Fibroblast of the conjunctiva (primary cell): ENCODE data around the gene CDC42BPA.
"Not testable (repeated sequence)": the region's sequence is repeated elsewhere in the genome, so short reads cannot be mapped to it uniquely, and the experiment has no call there.

Experiments
- DNase-seq: peaks from one replicate; pipeline ENCODE4 v3.0.0-alpha.2; 2010; ENCODE audit warnings: low read depth

CDC42BPA gene

DNA sequence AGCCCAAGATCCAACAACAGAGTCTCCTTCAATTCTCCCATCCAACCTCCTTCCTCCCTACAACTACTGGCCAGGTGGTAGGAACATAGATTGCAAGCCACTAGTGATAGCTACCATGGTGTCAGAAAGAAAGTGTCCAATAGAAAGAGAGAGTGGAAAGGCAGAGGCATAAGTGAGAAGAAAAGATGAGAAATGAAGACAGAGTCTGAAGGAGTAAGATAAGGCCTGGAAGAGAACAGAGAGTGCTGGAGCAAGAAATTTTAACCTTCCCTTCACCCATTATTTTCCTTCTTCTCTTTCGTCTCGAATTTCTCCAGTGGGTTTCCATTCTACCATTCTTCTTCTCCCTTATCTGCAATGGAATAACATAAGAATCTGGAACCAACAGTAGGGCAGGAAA, 57.9 kb downstream of the CDC42BPA start:
- no peak for DNase-seq

DNA sequence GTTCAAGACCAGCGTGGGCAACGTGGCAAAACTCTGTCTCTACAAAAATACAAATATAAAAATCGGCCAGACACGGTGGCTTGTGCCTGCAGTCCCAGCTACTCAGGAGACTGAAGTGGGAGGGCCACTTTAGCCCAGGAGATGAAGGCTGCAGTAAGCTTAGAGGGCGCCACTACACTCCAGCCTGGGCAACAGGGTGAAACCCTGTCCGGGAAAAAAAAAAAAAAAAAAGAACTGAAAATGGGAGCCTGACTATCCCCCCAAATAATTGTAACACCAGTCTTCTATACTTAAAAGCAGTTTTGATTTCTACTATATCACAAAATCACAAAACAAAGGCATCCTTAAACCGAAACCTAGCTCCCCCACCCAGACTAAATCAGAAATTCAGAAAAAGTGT, 60.3 kb downstream of the CDC42BPA start:
- no peak for DNase-seq

DNA sequence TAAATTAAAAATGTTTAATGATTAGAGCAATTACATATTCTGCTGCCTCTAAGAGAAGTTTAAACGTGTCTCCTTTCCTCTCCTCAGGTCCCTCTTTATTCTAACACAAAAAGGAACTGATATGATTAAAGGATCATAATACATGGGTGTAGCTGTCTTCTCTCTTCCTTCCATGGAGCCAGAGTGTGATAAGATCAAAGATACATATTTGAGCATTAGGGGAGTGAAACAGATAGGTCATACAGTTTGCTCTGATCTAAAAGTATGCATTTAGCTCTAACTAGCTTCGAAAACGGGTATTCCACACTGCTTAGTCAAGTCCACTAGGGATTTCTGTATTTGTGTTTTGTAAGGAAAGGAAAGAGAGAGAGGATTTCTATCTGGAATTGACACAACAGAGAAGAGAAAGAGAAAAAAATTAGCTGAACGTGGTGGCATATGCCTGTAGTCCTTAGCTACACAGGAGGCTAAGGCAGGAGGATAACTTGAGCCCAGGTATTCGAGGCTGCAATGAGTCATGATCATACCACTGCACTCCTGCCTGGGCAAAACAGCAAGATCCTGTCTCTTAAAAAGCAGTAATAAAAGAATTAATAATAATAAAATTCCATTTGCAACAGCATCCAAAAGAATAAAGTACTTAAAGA, 63.1 kb downstream of the CDC42BPA start:
- DNase-seq: no peak

DNA sequence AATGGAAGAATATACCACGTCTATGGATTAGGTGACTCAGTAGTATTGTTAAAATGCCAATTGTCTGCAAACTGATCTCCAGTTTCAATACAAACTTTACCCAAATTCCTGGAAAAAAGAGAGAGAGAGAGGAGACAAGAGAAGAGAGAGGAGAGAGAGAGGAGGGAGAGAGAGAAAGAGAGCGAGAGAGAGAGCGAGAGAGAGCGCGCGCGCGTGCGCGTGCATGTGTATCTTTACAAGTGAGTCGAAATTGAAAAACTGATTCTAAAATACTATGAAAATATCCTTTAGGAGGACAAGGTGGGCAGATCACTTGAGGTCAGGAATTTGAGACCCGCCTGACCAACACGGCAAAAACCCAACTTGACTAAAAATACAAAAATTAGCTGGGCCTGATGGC, 65.2 kb downstream of the CDC42BPA start:
- DNase-seq: no peak

DNA sequence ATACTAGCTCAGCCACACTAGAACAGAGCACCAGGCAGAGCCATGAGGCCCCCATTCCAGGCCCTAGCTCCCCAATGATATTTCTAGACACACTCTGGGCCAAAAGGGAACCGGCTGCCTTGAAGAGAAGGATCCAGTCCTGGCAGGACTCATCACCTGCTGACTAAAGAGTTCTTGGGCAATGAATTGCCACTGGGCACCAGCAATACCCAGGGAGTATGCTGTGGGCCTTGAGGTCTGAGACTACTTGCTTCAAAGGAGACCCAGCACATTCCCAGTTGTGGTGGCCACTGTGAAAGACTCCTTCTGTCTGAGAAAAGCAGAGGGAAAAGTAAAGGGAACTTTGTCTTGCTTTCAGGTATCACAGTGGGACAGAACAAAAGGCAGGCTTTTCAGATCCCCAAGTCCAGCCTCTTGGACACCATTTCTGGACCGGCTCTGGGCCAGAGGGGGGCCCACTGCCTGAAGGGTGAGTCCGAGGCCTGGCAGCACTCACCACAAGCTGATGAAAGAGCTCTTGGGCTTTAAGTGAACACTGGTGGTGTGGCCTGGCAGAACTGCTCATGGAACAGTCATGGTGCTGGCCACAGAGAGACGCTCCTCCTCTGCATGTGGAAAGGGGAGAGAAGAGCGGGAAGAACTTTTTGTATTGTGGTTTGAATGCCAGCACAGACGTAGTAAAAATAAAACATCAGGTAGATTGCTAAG, 72.5 kb downstream of the CDC42BPA start:
- DNase-seq: no peak

DNA sequence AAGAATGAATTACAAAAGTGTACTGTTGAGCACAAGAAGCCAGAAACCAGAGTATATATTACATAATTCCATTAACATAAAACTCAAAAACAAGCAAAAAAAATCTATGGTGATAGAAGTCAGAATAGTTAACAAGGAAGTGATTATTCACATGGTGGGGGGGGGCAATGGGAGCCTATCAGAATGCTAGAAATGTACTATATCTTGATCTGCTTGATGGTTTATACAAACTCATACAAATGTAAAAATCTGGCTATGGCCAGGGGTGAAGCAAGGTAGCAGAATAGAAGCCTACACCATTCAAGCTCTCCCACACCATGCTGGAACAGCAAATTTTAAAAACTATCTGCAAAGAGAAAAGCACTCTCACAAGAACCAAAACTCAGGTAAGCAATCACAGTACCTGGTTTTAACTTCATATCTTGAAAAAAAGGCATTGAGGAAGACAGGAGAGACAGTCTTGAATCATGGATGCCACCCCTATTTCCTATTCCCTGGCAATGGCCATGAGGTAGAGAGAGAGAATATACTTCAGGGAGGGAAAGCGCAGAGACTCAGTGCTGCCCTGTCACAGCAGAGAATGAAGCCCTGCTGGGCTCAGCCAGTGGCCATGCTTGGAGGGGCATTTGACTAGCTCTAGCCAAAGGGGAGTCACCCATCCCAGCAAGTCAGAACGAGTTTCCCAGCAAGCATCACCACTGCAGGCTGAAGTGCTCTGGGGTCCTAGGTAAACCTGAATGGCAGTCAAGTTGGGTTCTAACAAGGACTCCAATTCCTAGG, 73.8 kb downstream of the CDC42BPA start:
- DNase-seq: no peak

DNA sequence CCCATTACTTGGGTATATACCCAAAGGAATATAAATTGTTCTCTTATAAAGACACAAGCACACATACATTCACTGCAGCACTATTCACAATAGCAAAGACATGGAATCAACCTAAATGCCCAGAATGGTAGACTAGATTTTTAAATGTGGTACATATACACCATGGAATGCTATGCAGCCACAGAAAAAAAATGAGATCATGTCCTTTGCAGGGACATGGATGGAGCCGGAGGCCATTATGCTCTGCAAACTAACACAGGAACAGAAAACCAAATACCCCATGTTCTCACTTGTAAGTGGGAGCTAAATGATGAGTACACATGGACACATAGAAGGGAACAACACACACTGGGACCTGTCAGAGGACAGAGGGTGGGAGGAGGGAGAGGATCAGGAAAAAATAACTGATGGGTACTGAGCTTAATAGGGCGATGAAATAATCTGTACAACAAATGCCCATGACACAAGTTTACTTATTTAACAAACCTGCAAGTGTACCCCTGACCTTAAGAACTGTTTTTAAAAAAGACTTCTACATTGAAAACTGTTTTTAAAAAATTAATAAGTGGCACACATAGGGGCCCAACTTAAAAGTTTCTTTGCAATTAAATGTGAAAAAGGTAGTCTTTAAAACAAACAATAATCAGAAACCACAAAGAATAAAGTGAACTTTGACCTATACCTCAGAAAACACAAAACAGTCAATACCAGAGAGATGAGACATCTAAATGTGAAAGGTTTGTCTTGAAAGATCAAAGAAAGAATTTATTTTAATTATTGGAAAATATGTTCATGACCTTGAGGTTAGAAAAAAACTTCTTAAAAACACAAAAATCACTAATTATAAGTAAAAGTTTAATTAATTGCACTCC, 75.2 kb downstream of the CDC42BPA start:
- no peak for DNase-seq

DNA sequence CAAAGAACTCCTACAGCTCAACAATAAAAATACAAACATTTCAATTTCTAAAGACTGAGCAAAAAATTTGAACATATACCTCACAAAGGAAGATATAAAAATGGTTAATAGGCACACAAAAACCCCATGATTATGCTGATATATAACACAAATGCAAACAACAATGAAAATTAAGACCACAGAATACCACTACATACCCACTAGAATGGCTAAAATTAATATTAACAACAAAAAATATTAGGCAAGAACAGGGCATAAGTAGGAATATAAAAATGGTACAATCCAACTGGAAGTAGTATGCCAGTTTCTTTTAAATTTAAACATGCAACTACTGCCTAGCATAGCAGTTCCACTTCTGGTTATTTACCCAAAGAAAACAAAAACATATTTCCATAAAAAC, 77.3 kb downstream of the CDC42BPA start:
- DNase-seq: no peak

DNA sequence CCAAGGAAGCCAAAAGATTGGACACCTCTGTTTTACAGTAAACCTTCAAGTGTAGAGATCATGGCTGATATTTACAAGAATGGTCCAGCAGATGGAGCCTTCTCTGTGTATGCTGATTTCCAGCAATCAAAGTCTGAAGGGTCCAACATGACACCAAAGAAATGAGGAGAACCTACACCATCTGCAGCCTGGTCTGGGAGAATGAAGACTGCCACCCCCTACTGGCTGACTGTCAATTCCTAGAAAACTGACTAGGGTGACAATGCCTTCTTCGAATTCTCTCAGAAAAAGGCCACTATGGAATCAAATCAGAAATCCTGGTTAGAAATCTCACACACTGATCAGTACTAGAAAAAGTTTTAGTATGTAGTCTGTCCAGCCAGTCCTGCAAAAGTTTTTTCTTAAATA, 83.3 kb downstream of the CDC42BPA start:
- DNase-seq: peak; percentile 66

DNA sequence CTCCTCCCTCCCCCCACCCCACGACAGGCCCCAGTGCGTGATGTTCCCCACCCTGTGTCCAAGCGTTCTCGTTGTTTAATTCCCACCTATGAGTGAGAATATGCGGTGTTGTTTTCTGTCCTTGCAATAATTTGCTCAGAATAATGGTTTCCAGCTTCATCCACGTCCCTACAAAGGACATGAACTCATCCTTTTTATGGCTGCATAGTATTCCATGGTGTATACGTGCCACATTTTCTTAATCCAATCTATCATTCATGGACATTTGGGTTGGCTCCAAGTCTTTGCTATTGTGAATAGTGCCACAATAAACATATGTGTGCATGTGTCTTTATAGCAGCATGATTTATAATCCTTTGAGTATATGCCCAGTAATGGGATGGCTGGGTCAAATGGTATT, 87.2 kb downstream of the CDC42BPA start:
- not testable (repeated sequence) for DNase-seq

DNA sequence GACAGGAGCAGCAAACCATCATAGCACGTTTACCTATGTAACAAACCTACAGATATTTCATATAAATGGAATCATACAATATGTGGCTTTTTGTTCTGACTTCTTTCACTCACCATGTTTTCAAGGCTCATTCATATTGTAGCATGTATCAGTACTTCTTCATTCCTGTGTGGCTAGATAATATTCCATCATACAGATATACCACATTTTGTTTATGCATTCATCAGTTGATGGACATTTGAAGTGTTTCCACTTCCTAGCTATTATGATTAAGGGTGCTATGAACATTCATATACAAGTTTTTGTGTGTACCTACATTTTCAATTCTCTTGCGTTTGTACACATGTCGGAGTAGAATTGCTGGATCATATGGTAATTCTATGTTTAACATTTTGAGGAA, 90.1 kb downstream of the CDC42BPA start:
- no peak for DNase-seq

DNA sequence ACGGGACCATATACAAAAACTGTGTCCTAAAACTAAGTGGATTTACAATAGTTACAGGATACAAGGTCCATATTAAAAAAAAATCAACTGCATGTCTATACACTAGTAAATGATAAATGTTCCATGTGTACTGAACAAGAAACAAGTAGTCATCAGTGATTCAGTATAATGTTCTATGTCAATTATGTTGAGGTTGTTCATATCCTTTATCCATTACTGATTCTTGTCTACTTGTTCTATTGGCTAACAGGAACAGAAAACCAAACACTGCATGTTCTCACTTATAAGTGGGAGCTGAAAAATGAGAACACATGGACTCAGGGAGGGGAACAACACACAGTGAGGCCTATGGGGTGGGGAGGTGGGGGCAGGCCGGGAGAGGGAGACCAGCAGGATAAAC, 90.5 kb downstream of the CDC42BPA start:
- DNase-seq: no peak

DNA sequence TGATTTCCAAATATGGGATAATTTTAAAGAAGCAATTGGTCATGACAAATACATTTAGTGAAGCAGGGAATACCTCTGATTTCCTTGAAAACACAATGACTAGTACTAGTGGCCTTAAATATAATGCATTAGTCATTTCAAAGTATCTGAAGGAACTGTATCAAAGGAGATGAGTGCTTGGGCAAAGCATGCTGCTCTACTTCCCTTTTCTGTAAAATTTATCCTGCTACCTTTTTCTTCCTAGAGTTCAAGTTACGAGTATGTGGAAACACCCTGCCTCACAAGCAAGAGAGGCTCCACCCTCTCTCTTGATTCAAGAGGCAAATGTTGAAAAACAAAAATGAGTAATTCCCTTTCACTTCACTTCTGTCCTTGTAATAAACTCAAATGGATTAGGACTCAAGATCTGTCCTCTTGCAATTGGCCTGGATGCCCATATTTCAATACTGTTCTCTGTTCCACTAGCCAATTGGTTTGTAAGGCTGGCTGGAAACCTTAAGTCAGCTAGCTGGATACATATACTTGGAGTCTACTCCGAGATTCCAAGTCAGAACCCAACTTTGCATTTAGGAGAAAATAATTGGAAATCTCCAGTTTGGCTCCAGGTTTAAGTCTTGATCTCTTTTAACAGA, 92.5 kb downstream of the CDC42BPA start:
- DNase-seq: peak; percentile 20

DNA sequence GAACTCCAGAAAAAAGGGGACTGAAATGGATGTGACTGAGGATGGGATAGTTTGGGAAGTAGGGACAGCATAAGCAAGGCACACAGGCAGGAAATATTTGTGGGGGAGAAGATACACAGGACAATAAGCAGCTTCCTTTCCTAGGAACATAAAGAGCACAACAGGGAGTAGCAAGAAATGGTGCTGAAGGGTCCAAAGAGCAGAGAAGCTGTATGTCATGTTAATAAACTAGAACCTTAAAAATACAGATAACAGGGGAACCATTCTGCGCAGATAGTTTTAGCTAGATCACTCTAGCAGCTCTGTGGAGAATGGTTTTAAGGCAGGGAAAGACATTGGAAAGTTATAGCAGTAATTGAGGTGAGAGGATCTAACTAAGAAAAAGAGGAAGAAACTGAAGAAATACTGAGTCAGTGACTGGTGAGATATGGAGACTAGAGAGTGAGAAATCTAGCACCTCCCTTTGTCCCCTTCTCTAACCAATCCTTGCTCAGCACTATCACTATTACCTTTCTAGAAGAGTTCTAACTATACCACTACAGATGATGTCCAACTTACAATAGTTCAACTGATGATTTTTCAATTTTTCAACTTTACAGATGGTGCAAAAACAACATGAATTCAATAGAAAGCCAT, 95.0 kb downstream of the CDC42BPA start:
- no peak for DNase-seq

DNA sequence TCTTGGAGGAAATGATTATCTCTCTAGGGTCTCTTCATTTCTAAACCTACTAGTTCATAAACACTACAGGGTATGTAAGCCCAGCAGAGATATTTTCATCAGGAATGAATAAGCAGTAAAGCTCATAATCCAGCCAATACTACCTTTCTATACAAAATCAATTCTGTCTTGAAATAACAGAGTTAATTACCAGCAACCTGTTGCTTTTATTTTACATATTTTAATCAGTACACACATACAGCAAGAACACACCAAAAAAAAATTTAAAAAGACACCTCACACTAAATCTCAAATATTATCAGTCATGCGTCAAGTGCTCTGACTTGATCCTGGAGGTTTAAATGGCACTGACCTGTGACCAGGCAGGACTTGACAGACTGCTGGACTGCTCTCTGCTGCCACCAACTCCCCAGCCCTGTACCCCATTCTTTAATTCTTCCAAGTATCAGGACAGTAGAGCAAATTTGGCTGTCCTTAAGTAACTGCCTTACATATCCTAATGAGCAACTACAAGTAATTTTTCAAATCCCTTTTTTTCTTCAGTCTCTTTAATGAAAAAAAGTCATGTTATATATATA, 98.5 kb downstream of the CDC42BPA start:
- no peak for DNase-seq

DNA sequence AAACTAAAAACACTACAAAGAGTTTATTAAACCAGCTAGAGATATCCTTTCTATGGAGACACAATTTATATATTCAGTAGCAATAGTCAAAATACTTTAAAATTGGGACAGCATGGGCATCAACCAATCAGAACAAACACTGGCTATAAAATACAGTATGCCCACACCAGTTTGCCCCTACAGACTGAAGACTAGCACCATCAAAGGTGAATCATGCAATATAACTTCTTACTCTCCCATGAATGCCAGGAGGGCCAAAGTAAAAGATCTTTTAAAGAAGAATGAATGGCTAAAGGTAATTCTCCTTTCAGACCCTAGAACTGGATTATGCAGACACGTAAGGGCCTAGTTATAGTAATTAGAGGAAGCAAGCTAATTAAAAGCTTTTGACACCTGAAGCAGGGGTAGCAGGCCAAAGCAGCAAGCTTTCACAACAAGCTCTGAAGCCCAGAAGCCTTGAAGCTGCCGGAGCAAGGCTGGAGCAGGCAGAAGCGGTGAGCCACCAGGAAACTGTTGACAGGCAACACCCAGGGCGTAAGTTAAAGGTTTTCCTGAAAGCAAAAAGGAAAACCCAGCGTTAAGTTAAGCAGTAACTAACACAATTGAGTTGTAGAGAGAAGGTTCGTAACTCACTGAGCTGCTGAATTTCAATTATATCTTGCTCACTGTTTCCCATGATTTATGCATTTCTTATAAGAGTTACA, 99.3 kb downstream of the CDC42BPA start:
- no peak for DNase-seq

DNA sequence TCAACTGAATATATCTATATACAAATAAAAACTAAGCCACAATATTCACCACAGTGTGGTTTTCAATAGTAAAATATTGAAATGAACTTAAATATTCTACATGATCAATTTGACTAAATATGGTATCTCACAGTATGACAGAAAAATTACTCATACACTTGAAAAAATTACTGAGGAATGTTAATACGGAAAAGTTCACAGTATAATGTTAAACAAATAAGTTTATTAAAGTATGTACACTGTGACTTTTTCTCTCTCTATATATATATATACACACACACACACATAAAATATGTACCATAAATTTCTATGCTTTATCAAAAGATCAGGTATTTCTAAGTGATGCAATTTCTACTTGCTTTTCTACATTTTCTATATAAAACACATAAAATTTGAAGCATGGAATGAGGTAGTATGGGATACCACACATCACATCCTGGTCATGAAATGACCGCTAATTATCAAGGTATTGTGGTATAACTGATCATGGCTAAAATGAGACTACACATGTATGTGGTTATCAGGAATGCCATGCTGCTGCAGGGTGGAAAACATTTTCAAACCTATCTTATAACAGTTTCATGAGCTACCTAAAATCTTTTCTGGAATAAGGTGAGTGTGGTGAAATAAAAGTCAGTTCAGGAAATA, 102.3 kb downstream of the CDC42BPA start:
- no peak for DNase-seq

DNA sequence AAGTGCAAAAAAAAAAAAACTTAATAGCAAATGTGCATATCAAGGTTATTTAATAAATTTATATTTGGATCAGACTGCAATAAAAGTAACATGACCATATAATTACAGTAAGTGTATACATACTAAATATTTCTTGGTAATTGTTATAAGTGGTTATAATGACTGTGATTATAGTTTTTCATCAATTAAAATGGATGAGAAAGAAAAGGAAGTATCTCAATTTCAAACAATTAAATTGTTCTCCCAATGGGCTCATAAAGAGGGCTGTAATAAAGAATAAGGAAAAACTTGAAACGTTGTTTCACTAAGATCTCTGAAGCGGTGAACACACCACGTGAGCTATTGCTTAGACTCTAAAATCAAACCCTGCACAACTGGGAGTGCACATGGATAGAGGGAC, 104.1 kb downstream of the CDC42BPA start:
- no peak for DNase-seq

DNA sequence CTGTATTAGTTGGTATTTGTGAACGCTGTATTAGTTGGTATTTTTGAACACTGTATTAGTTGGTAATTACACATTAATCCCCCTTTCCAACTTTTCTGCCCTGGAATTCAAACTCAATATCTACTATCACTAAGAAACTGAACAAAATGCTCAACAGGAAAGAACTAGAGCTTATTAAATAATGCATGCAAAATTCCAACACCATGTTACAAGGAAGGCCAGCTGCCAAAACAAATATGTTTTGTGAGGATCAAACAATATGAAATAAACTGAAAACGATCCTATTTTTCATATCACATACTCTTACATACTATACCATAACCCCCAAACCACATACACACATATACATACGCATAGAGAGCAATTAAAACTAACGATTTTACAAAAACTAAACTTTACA, 104.9 kb downstream of the CDC42BPA start:
- DNase-seq: no peak

DNA sequence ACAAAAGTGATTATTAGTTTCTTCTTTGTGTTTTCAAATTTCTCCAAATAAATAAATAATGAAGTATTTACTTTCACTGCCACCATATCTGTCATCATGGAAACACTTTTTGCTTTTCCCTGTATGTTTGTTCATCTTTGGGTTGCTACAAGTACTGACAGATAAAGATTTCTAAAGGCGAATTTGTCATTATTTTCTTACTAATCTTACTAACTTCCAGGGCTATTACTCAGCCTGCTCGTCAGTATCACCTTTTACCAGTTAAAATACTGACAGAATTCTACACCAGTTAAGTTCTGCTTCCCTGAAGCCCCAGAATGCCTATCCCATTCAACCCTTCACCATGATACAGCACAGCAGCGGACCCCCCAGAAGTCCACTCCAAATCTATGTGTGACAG, 106.1 kb downstream of the CDC42BPA start:
- DNase-seq: no peak
